HepG2 (cell line): ENCODE results near the gene JAKMIP2. TPM values are rescaled to one million over a fixed set of nuclear protein-coding genes. Genes with fewer than 3 reads are reported as not detected.

Experiments used
- ARID3A ChIP-seq: IDR thresholded peaks from 2 replicates; pipeline ENCODE4 v1.6.1; 2012; ENCODE audit warnings: low read depth, low read length, improper control_type of control experiment
- ARNTL ChIP-seq: sonication (generic); formaldehyde crosslinking; IDR thresholded peaks from 2 replicates; pipeline ENCODE4 v1.4.0; 2020; ENCODE audit warnings: mild to moderate bottlenecking, missing genetic modification reagents
- CCDC6 ChIP-seq: sonication (generic); formaldehyde crosslinking; IDR thresholded peaks from 2 replicates; pipeline ENCODE4 v1.8.1; 2022; ENCODE audit warnings: mild to moderate bottlenecking, missing genetic modification reagents, moderate library complexity
- CREBL2 ChIP-seq: sonication (generic); formaldehyde crosslinking; IDR thresholded peaks from 2 replicates; pipeline ENCODE4 v1.8.1; 2023; ENCODE audit warnings: missing genetic modification reagents, mild to moderate bottlenecking, borderline replicate concordance
- FOXP4 ChIP-seq: sonication (generic); formaldehyde crosslinking; IDR thresholded peaks from 2 replicates; pipeline ENCODE4 v1.4.0; 2020; ENCODE audit warnings: missing genetic modification reagents
- HNRNPLL ChIP-seq: fragments of 200-400 bp; formaldehyde crosslinking; IDR thresholded peaks from 2 replicates; pipeline ENCODE4 v1.6.1; 2017; ENCODE audit warnings: mild to moderate bottlenecking, low read depth, low read length; ENCODE audit not compliant: poor library complexity, severe bottlenecking
- IKZF4 ChIP-seq: sonication (generic); formaldehyde crosslinking; IDR thresholded peaks from 2 replicates; pipeline ENCODE4 v1.5.1; 2020; ENCODE audit warnings: borderline replicate concordance, mild to moderate bottlenecking, low read depth, missing genetic modification reagents; ENCODE audit errors: not compliant biosample characterization
- NAIF1 ChIP-seq: sonication (generic); formaldehyde crosslinking; IDR thresholded peaks from 2 replicates; pipeline ENCODE4 v1.5.0; 2020; ENCODE audit warnings: mild to moderate bottlenecking, missing genetic modification reagents, borderline replicate concordance
- NR3C1 ChIP-seq: sonication (generic); formaldehyde crosslinking; IDR thresholded peaks from 2 replicates; pipeline ENCODE4 v1.4.0; 2020; ENCODE audit warnings: missing genetic modification reagents
- POLR2AphosphoS2 ChIP-seq: IDR thresholded peaks from 2 replicates; pipeline ENCODE4 v1.6.1; 2011; ENCODE audit warnings: low read depth, low read length, improper control_type of control experiment
- RFX1 ChIP-seq: fragments of 450-650 bp; IDR thresholded peaks from 2 replicates; pipeline ENCODE4 v1.6.1; 2017
- SOX13 ChIP-seq, 3 experiments: fragments of 450-650 bp in 1 of 3; sonication (generic) in 1 of 3; formaldehyde crosslinking in 1 of 3; IDR thresholded peaks in 2 of 3; conservative IDR thresholded peaks in 1 of 3; 2 replicates each; pipeline versions ENCODE4 v1.5.0 to v1.6.1; 2016 to 2020; ENCODE audit warnings: antibody characterized with exemption in 1 of 3, mild to moderate bottlenecking in 1 of 3, missing compliant biosample characterization in 1 of 3, missing genetic modification reagents in 1 of 3, moderate library complexity in 1 of 3
- SP140L ChIP-seq: sonication (generic); formaldehyde crosslinking; IDR thresholded peaks from 2 replicates; pipeline ENCODE4 v1.4.0; 2020; ENCODE audit warnings: missing genetic modification reagents, borderline replicate concordance
- TEF ChIP-seq: sonication (generic); formaldehyde crosslinking; IDR thresholded peaks from 2 replicates; pipeline ENCODE4 v1.5.0; 2020; ENCODE audit warnings: missing genetic modification reagents
- ZFP41 ChIP-seq: sonication (generic); formaldehyde crosslinking; IDR thresholded peaks from 2 replicates; pipeline ENCODE4 v1.4.0; 2020; ENCODE audit warnings: mild to moderate bottlenecking, missing genetic modification reagents, borderline replicate concordance
- ZMYM3 ChIP-seq: sonication (generic); formaldehyde crosslinking; IDR thresholded peaks from 2 replicates; pipeline ENCODE4 v1.5.1; 2020; ENCODE audit warnings: mild to moderate bottlenecking, missing genetic modification reagents
- ZNF230 ChIP-seq: sonication (generic); formaldehyde crosslinking; IDR thresholded peaks from 2 replicates; pipeline ENCODE4 v1.4.0; 2020; ENCODE audit warnings: mild to moderate bottlenecking, missing genetic modification reagents
- ZNF430 ChIP-seq: sonication (generic); formaldehyde crosslinking; IDR thresholded peaks from 2 replicates; pipeline ENCODE4 v1.9.0; 2021; ENCODE audit warnings: mild to moderate bottlenecking, missing genetic modification reagents
- ZNF576 ChIP-seq: sonication (generic); formaldehyde crosslinking; IDR thresholded peaks from 2 replicates; pipeline ENCODE4 v1.4.0; 2020; ENCODE audit warnings: mild to moderate bottlenecking, missing genetic modification reagents
- ZNF597 ChIP-seq: sonication (generic); formaldehyde crosslinking; IDR thresholded peaks from 2 replicates; pipeline ENCODE4 v1.5.0; 2020; ENCODE audit warnings: missing genetic modification reagents
- ZNF850 ChIP-seq: sonication (generic); formaldehyde crosslinking; conservative IDR thresholded peaks from 2 replicates; pipeline ENCODE4 v1.9.0; 2021; ENCODE audit warnings: mild to moderate bottlenecking, missing genetic modification reagents
- polyA plus RNA-seq, 8 experiments: library from polyadenylated mRNA; depleted of rRNA in 3 of 8; stranded (reverse) in 7 of 8; unstranded in 1 of 8; fragments of >200 nt; fragmentation: Illumina TruSeq in 4 of 8; extraction: Trizol in 4 of 8; gene quantifications; 2 replicates each; pipeline versions ENCODE4 v1.2.1 to v1.2.3, GENCODE V29; 2011 to 2016; ENCODE audit warnings: low read depth in 4 of 8, missing spikeins in 1 of 8, mixed read lengths in 1 of 8; ENCODE audit not compliant: insufficient read depth in 1 of 8
- total RNA-seq, 5 experiments: library from RNA; depleted of rRNA; stranded (reverse); fragments of >200 nt; fragmentation: Illumina TruSeq; extraction: Trizol; gene quantifications; 2 replicates each; pipeline ENCODE4 v1.2.3, GENCODE V29; 2016; ENCODE audit warnings: low read depth in 1 of 5

JAKMIP2 gene
- total and polyA plus RNA-seq, 2 of the 13 experiments (the other 11 are each of a cell fraction or from before 2014, with no cell fraction given): 0.04 to 2.1 TPM

GRCh38 chr5:147659166-147659929, 123.2 kb downstream of the JAKMIP2 start (continued):
- TF ChIP-seq SP140L (no peak), ZFP41 (CRISPR knock-in tag) (no peak), FOXP4 (CRISPR knock-in tag) (no peak), ARID3A (peak; percentile 82), ZNF230 (CRISPR knock-in tag) (no peak), ZMYM3 (CRISPR knock-in tag) (no peak), SOX13 (IDR thresholded peaks at IDR 0.05) (no peak), SOX13 (CRISPR knock-in tag; conservative IDR thresholded peaks at IDR 0.05 in 1 of 2, IDR thresholded peaks at IDR 0.05 in 1 of 2) (peak in 1 of 2 experiments; percentile 62; a peak in 2 of 4 replicates), TEF (CRISPR knock-in tag) (no peak), CCDC6 (CRISPR knock-in tag) (no peak), RFX1 (no peak), NAIF1 (CRISPR knock-in tag) (no peak), HNRNPLL (no peak), IKZF4 (CRISPR knock-in tag) (no peak), NR3C1 (no peak), ZNF576 (CRISPR knock-in tag) (no peak), ARNTL (CRISPR knock-in tag) (no peak), CREBL2 (no peak), ZNF850 (no peak), POLR2AphosphoS2 (no peak), ZNF597 (CRISPR knock-in tag) (no peak), ZNF430 (CRISPR knock-in tag) (no peak)
